ENCODE data around the gene SLC4A11.
A peak's percentile ranks its signal among the peaks of the same experiment; 100 is the strongest.

The SLC4A11 gene

GRCh38 chr20:3239026-3239866, at the start of gene SLC4A11:
SLC4A11 (minus strand) TSS chr20:3239190; CDS start chr20:3239137, 53 bp downstream.
- peak; percentile 44 for DNase-seq

GRCh38 chr20:3283222-3283820, 44.3 kb upstream of the SLC4A11 start:
- DNase-seq = no peak

GRCh38 chr20:3282271-3283221, 43.6 kb upstream of the SLC4A11 start:
- no peak for DNase-seq

DNA sequence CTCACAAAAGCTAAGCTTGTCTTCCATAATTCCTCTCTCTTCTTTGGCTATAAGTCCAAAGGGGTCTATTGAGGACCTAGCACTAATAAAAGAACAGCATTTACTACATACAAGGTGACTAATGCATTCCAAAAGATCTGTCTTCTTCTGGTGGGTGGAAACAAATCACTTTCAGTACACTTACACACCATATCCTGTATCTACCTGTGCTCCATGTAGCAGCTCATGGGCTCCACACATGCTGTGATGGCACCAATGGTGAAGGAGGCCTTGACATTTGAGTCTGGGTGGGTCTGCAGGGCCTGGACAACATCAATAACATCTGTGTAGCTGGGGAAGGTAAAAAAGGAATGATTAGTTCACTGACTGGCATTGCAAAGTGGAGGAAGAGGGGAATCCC, 42.4 kb upstream of the SLC4A11 start:
- no peak for DNase-seq

DNA sequence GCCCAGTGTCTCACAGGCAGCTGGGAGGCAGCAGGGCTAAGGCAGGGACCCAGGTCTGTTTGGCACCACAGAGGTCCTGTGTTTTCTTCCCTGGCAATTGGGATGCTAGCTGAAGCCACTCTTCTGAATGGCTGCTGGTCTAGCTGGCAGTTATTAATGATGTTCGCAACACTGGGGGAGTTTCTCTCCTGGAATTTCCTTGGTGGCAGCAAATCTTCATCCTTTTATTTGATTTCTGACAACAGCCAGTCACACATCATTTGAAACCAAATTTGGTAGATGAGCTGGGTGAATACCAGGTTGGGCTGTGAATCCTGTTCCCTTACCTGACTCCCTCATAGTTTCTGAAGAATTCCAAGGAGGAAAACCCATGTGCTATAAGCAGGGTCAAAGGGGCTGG, 40.8 kb upstream of the SLC4A11 start:
- no peak for DNase-seq

DNA sequence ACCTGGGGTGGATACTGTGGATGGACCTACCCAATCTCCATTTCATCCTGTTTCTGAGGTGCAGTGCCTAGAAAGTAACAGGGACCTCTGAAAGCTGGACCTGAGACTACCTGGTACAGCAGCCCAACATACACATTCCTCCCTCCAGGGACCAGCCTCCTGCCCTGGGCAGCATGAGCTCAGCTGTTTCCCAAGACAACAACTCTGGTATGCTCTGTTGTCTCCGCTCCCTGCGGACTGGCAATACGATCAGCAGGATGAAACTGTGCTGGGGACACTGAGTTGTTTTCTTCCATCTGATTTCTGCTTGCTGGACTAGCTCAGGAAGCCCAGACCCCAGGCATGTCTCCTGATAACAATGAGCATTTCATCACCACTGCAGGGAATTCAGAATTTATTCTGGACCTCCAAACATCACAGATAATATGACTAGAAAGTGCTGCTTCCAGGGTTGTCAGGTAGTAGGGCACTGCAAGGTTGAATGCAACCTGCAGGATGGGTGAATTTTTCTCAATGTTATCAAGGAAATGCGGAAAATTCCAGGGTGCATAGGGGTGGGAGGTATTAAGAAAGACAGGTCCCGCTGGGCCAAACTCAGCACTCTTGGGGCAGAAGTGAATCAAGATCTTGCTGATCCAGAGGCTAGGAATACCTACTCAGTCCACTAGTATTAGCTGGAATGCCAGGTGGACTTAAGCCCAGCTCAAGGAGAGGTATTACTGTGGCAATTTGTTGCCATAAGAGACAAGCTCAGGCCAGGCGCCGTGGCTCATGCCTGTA, 38.9 kb upstream of the SLC4A11 start:
- DNase-seq = no peak

DNA sequence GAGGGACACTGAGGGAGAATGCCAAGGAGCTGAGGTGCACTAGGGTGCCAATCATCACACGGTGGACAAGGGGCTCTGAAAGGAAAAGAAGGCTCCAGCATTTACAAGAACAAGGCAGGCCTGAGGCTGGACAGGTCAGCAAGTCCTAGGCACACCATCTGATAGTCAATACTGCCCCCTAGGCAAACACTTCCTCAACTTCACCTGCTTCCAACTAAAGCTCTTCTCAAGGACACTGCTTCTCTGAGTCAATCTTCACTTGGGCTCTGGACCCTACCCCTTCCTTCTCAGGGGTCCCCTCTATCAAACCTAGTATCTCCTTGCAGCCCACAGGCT, 37.7 kb upstream of the SLC4A11 start:
- DNase-seq = no peak

- no peak for DNase-seq
Measured at GRCh38 chr20:3275966-3276679, 37.1 kb upstream of the SLC4A11 start.

GRCh38 chr20:3275064-3275935, 36.3 kb upstream of the SLC4A11 start:
- no peak for DNase-seq

- DNase-seq = no peak
Measured at GRCh38 chr20:3273371-3273770, 34.4 kb upstream of the SLC4A11 start.

- no peak for DNase-seq
Measured at GRCh38 chr20:3270051-3270450, 31.1 kb upstream of the SLC4A11 start.

GRCh38 chr20:3262566-3262965, 23.6 kb upstream of the SLC4A11 start:
- no peak for DNase-seq

DNA sequence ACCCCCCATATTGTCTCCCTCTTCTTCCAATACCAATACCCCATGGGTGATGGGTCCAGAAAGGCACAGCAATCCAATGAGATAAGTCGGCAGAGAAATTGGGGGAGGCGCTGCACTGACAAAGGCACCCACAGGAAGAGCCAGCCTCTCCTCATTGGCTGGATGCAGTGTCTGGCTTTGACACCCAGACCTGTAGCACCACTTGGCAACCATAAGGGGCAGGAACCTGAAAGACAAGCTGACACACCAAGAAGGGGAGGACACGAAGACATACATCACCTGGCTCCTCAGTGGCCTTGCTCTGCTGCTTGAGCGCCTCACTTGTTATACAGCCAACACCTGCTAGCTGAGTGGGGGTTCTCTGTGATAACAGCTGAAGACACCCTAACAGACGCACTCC, 19.4 kb upstream of the SLC4A11 start:
- no peak for DNase-seq

DNA sequence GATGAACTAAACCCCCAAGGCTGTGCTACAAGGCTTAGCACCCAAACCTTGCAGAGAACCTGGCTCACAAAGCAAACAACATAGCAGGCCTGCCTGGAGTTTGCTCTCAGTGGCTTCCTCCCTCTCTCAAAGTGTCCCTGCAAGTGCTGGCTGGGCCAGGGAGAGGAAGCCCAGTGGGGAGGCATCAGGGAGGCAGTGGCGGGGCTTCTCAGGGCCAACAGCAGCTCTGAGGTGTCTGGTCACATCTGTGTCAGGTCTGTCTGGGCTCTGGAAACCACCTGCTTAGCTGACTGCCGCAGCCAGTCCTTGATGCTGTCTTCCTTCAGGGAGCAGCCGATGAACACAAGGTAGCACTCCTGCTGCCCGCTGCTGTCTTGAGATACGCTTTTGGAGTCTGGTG, 16.7 kb upstream of the SLC4A11 start:
- no peak for DNase-seq

DNA sequence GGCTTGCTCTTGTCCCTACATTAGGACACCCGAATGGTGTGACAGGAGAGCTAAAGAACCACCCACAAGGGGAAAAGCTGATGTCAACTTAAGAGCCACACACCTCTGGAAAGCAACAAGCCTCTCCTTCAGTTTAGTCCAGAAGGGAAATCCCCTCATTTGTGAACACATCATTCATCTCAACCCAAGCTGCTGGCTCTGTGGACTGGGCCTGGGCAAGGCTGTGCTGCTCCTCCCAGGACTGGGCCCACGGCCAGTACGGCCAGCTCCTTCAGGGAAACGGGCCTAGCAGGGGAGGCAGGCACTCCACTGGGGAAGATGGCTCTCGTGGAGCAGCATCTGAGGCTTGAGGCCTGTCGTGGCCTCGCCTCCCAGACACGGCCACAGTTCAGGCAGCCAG, 12.8 kb upstream of the SLC4A11 start:
- DNase-seq = peak; percentile 61

- no peak for DNase-seq
Measured at GRCh38 chr20:3250091-3250504, 11.1 kb upstream of the SLC4A11 start.

- no peak for DNase-seq
Measured at GRCh38 chr20:3248993-3249347, 10.0 kb upstream of the SLC4A11 start.

GRCh38 chr20:3248167-3248992, 9.4 kb upstream of the SLC4A11 start:
- peak; percentile 56 for DNase-seq

- DNase-seq = no peak
Measured at GRCh38 chr20:3247638-3248037, 8.6 kb upstream of the SLC4A11 start.

DNA sequence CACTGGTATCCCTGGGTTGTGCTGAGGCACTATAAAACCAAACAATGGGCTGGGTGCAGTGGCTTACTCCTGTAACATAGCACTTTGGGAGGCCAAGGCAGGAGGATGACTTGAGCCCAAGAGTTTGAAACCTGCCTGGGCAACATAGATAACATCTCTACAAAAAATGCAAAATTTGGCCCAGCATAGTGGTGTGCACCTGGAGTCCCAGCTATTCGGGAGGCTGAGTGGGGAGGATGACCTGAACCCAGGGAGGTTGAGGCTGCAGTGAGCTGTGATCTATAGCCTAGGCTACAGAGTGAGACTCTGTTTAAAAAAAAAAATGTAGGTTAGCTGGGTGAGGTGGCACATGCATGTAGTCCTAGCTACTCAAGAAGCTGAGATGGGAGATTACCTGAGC, 7.7 kb upstream of the SLC4A11 start:
- no peak for DNase-seq
